Measurements from ENCODE around the gene ANKRD40CL. TPM values are rescaled to one million over a fixed set of nuclear protein-coding genes. Genes with fewer than 3 reads are reported as not detected.

The ANKRD40CL gene
- total and polyA plus RNA-seq, 9 of the 15 experiments (the other 6 are each of a cell fraction or from before 2014, with no cell fraction given), result not detected

DNA sequence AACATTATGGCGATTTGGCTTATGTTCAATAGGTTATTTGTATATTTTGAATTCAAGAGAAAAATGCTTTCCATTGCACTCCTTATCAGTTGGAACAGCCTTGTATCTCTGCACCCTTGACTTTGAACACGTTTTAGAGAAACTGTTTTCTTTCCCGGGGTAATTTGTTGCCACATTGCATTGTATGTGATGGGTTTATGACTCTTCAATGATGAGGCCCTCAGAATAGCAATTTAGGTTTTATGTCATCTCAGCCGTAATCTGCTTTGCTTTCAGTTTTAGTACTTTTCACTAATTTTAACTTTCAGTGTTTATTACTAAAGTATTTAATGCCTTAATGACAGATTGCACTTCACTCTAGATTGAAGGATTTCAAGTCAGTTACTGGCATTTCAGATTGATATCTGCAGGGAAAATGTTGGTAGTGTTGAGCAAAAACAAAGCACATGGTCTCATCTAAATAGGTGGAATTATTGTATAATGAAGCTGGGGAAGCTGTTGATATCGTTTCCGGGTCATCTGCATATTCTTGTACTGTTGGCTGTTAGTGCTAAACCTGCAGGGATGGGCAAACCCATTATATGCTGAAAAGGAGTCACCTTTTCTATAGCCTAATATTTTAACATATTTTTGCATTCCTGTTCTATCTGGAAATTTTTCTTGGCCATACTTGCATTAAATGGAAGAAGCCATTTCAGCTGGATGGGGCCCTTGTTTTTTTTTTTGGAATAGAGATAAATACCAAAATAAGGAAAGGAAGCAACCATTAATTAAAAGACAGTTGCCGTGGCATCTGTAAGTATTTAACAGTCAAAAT, 45.9 kb downstream of the ANKRD40CL start (continued):
- peak; percentile 33; the same call in 1 of the 2 replicates for TF ChIP-seq AFF4 (CRISPR knock-in tag; IDR thresholded peaks at IDR 0.05)
- TF ChIP-seq TCF7L2 (IDR thresholded peaks at IDR 0.05; ENCODE audit: low read depth, low read length), result no peak
- peak; percentile 38; the same call in 1 of the 2 replicates for TF ChIP-seq C11orf30 (IDR thresholded peaks at IDR 0.05; ENCODE audit: low read depth)
- TF ChIP-seq SRF (CRISPR knock-in tag; IDR thresholded peaks at IDR 0.05), result no peak
- TF ChIP-seq CEBPB (tag; IDR thresholded peaks at IDR 0.05), result peak; percentile 36
- TF ChIP-seq EP400 (IDR thresholded peaks at IDR 0.05), result peak; percentile 63; the same call in 1 of the 2 replicates
- TF ChIP-seq, protein P1, sequence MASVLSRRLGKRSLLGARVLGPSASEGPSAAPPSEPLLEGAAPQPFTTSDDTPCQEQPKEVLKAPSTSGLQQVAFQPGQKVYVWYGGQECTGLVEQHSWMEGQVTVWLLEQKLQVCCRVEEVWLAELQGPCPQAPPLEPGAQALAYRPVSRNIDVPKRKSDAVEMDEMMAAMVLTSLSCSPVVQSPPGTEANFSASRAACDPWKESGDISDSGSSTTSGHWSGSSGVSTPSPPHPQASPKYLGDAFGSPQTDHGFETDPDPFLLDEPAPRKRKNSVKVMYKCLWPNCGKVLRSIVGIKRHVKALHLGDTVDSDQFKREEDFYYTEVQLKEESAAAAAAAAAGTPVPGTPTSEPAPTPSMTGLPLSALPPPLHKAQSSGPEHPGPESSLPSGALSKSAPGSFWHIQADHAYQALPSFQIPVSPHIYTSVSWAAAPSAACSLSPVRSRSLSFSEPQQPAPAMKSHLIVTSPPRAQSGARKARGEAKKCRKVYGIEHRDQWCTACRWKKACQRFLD (CRISPR knock-in tag; IDR thresholded peaks at IDR 0.05), result no peak
- no peak for TF ChIP-seq SIX5 (IDR thresholded peaks at IDR 0.05; ENCODE audit: borderline replicate concordance in 1 of 2, insufficient read depth in 1 of 2, low read depth in 1 of 2, low read length in 2 of 2)
- TF ChIP-seq NR2C1 (IDR thresholded peaks at IDR 0.05), result peak; percentile 90
- peak; percentile 88 for TF ChIP-seq NR2C1 (tag; IDR thresholded peaks at IDR 0.05)
- no peak for TF ChIP-seq ILF3 (IDR thresholded peaks at IDR 0.05; ENCODE audit: borderline replicate concordance)
- no peak for TF ChIP-seq XRCC3 (IDR thresholded peaks at IDR 0.05)
- TF ChIP-seq BRF1 (IDR thresholded peaks at IDR 0.05; ENCODE audit: borderline replicate concordance, extremely low read depth, insufficient read length), result no peak
- TF ChIP-seq, protein P2, sequence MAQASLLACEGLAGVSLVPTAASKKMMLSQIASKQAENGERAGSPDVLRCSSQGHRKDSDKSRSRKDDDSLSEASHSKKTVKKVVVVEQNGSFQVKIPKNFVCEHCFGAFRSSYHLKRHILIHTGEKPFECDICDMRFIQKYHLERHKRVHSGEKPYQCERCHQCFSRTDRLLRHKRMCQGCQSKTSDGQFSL (CRISPR knock-in tag; IDR thresholded peaks at IDR 0.05), result no peak
- TF ChIP-seq, protein P2 (tag; IDR thresholded peaks at IDR 0.05), result no peak
- no peak for TF ChIP-seq OTX1 (CRISPR knock-in tag; IDR thresholded peaks at IDR 0.05)
- no peak for TF ChIP-seq PPARD (CRISPR knock-in tag; IDR thresholded peaks at IDR 0.05)
- TF ChIP-seq ZNF316 (IDR thresholded peaks at IDR 0.05), result peak; percentile 77
- 0 out of 4 replicates have a peak, but pooled peaks have one; percentile 23 to 37 for TF ChIP-seq KDM1A (IDR thresholded peaks at IDR 0.05)
- TF ChIP-seq ZBTB8A (IDR thresholded peaks at IDR 0.05; ENCODE audit: partially characterized antibody), result no peak
- TF ChIP-seq TCF3 (CRISPR knock-in tag; IDR thresholded peaks at IDR 0.05), result peak; percentile 33; the same call in 1 of the 2 replicates
- TF ChIP-seq FOXK2 (conservative IDR thresholded peaks at IDR 0.05 in 1 of 2, IDR thresholded peaks at IDR 0.05 in 1 of 2; ENCODE audit: low read depth in 2 of 2), result no peak
- no peak for TF ChIP-seq SREBF2 (CRISPR knock-in tag; IDR thresholded peaks at IDR 0.05)

All from K562 (cell line).